ENCODE data around the gene CC2D2A.

GRCh38 chr4:15427701-15428100 lies 42.0 kb upstream of the CC2D2A start, which contains the start of gene C1QTNF7:
- TF ChIP-seq CTCF (IDR thresholded peaks at IDR 0.05) = no peak
- TF ChIP-seq POLR2AphosphoS5 (IDR thresholded peaks at IDR 0.05) = no peak
- TF ChIP-seq POLR2A (IDR thresholded peaks at IDR 0.05) = no peak
- TF ChIP-seq EP300 (IDR thresholded peaks at IDR 0.05) = no peak
